ENCODE results near the gene TENT5A.

TENT5A gene

GRCh38 chr6:81700414-81700813 is 52.1 kb downstream of the TENT5A start:
- DNase-seq = no peak

DNA sequence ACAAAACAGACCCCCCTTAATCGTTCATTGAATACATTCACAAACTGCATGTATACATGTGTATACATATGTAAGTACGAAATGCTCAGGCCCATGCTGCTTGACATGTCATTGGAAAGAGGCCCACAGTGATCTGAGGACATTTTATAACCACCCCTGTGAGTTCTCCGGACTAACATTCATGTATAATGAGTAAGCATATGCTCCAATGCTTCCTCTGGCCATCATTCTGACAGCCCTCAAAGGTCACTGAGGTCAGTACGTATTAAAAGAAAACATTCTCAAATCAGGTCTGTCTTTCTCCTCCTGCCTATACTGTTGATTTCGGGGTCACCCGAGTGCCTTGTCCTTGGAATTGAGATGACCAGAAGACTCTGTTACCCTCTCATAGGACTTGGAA is 54.9 kb downstream of the TENT5A start:
- DNase-seq = no peak

DNA sequence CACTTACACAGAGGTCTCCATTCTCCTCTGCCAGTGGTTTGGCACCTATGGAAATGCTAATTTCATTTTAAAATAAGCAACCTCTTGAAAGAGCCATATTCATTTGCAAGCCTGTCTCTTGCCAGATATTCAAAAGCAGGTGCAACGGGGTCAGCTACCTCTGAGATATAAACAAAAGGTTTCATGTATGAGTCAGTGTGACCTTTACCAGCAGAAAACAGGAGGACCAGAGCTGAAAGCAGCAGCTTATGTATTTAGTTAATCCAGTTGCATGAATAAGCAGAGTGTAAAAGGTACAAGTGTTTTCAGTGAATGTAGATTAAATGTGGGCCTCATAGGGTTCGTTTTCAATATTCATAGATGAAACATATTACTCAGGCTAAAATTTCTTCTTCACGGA is 56.0 kb downstream of the TENT5A start:
- no peak for DNase-seq

All from NCI-H2227 treated with DMSO at 0.1 percent for 48 hours (cell line).